ENCODE data around the gene SH3RF3. TPM values are rescaled to one million over a fixed set of nuclear protein-coding genes. Genes with fewer than 3 reads are reported as not detected.

SH3RF3 gene
- total and polyA plus RNA-seq, 2 of the 13 experiments (the other 11 are each of a cell fraction or from before 2014, with no cell fraction given) = 0.04 TPM; not detected in 1

DNA sequence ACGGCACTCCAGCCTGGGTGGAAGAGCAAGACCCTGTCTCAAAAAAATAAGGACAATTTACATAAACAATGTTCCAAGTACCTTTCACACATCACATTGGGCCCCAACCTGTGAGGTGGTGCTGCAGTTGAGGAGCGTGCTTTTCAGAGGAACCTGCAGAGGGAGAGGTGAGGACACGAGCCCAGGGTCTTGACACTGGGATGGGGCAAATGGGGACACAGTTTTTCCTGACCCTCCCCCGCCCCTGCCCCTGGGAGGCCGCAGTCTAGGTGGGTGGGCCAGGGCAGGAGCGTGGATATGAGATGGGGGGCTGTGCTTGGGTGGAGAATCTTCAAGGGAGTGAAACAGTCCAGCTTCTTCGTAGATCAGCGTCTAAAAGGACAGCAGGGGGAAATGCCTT, 371.9 kb downstream of the SH3RF3 start:
- CTCF ChIA-PET (ENCODE audit: low intra/inter-chr PET ratio, low total read pairs) = no interaction called here
- H2AFZ ChIP-seq (ENCODE audit: low read length) = no peak overlapping the region

More for the DNA sequence above, 371.9 kb downstream of the SH3RF3 start:
- FAIRE-seq (no peak), DNase-seq (ENCODE audit: low spot score) (no peak), ATAC-seq (no peak)
- no TSS peak for BruUV-seq (replicated peaks)
- 40% methylated on average over 8 of the region's 8 CpGs for WGBS (ENCODE audit: low lambda C conversion rate)
- intact Hi-C loops (cut with micrococcal nuclease; ENCODE audit: unreplicated experiment) (no loop called here), in situ Hi-C loops (cut with HindIII; ENCODE audit: extremely low pct_ligation_motif_present, low pct_unique_long_range_greater_than_20kb) (loop anchor here (5.0 kb wide), 1 partner anchor 374 kb away; the partner anchor contains the start of gene SH3RF3)
- H3K4me1 ChIP-seq (ENCODE audit: insufficient read depth, low read length) = no peaks in the 10 kb centered on the region
- no peak overlapping the region for H3K27ac ChIP-seq (ENCODE audit: extremely low read length, insufficient read depth, low read length)
- no peak overlapping the region for H3K4me3 ChIP-seq (replicated peaks in 1 of 3; ENCODE audit: insufficient read depth in 1 of 3, low read depth in 2 of 3, low read length in 3 of 3)
- H3K4me2 ChIP-seq (ENCODE audit: low read depth, low read length) = no peak overlapping the region
- peaks cover 3 to 13% of the 10 kb centered on the region in 2 experiments; a peak in 2 of 5 replicates for H3K27me3 ChIP-seq (ENCODE audit: control insufficient read depth in 1 of 2, insufficient read depth in 2 of 2, low read length in 2 of 2)
- no peaks in the 10 kb centered on the region for H3K36me3 ChIP-seq (replicated peaks in 1 of 2; ENCODE audit: control insufficient read depth in 1 of 2, insufficient read depth in 2 of 2, low read length in 2 of 2)
- no peaks in the 10 kb centered on the region for H4K20me1 ChIP-seq (ENCODE audit: insufficient read depth, low read length)
- TF ChIP-seq MATR3 (CRISPR knock-in tag; IDR thresholded peaks at IDR 0.05) = no peak
- no peak for TF ChIP-seq RFXANK (CRISPR knock-in tag; IDR thresholded peaks at IDR 0.05)
- TF ChIP-seq MEIS2 (CRISPR knock-in tag; IDR thresholded peaks at IDR 0.05) = no peak
- TF ChIP-seq ZNF160 (CRISPR knock-in tag; IDR thresholded peaks at IDR 0.05) = no peak
- TF ChIP-seq, protein P1, sequence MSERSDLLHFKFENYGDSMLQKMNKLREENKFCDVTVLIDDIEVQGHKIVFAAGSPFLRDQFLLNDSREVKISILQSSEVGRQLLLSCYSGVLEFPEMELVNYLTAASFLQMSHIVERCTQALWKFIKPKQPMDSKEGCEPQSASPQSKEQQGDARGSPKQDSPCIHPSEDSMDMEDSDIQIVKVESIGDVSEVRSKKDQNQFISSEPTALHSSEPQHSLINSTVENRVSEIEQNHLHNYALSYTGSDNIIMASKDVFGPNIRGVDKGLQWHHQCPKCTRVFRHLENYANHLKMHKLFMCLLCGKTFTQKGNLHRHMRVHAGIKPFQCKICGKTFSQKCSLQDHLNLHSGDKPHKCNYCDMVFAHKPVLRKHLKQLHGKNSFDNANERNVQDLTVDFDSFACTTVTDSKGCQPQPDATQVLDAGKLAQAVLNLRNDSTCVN (CRISPR knock-in tag; IDR thresholded peaks at IDR 0.05; ENCODE audit: borderline replicate concordance) = no peak
- TF ChIP-seq ZSCAN21 (CRISPR knock-in tag; IDR thresholded peaks at IDR 0.05; ENCODE audit: borderline replicate concordance) = no peak
- no peak for TF ChIP-seq ZNF761 (CRISPR knock-in tag; conservative IDR thresholded peaks at IDR 0.05)
- TF ChIP-seq ZFY (CRISPR knock-in tag; IDR thresholded peaks at IDR 0.05) = no peak
- no peak for TF ChIP-seq RFXAP (CRISPR knock-in tag; IDR thresholded peaks at IDR 0.05; ENCODE audit: borderline replicate concordance)
- TF ChIP-seq, protein P2, sequence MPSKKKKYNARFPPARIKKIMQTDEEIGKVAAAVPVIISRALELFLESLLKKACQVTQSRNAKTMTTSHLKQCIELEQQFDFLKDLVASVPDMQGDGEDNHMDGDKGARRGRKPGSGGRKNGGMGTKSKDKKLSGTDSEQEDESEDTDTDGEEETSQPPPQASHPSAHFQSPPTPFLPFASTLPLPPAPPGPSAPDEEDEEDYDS (CRISPR knock-in tag; IDR thresholded peaks at IDR 0.05) = no peak
- TF ChIP-seq RELA (CRISPR knock-in tag; IDR thresholded peaks at IDR 0.05) = no peak
- no peak for TF ChIP-seq ZNF335 (CRISPR knock-in tag; IDR thresholded peaks at IDR 0.05)
- TF ChIP-seq, protein P3, sequence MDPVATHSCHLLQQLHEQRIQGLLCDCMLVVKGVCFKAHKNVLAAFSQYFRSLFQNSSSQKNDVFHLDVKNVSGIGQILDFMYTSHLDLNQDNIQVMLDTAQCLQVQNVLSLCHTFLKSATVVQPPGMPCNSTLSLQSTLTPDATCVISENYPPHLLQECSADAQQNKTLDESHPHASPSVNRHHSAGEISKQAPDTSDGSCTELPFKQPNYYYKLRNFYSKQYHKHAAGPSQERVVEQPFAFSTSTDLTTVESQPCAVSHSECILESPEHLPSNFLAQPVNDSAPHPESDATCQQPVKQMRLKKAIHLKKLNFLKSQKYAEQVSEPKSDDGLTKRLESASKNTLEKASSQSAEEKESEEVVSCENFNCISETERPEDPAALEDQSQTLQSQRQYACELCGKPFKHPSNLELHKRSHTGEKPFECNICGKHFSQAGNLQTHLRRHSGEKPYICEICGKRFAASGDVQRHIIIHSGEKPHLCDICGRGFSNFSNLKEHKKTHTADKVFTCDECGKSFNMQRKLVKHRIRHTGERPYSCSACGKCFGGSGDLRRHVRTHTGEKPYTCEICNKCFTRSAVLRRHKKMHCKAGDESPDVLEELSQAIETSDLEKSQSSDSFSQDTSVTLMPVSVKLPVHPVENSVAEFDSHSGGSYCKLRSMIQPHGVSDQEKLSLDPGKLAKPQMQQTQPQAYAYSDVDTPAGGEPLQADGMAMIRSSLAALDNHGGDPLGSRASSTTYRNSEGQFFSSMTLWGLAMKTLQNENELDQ (CRISPR knock-in tag; IDR thresholded peaks at IDR 0.05; ENCODE audit: borderline replicate concordance) = no peak
- no peak for TF ChIP-seq ZNF792 (CRISPR knock-in tag; IDR thresholded peaks at IDR 0.05)
- no peak for TF ChIP-seq ZBTB7A (CRISPR knock-in tag; IDR thresholded peaks at IDR 0.05)
- TF ChIP-seq, protein P4, sequence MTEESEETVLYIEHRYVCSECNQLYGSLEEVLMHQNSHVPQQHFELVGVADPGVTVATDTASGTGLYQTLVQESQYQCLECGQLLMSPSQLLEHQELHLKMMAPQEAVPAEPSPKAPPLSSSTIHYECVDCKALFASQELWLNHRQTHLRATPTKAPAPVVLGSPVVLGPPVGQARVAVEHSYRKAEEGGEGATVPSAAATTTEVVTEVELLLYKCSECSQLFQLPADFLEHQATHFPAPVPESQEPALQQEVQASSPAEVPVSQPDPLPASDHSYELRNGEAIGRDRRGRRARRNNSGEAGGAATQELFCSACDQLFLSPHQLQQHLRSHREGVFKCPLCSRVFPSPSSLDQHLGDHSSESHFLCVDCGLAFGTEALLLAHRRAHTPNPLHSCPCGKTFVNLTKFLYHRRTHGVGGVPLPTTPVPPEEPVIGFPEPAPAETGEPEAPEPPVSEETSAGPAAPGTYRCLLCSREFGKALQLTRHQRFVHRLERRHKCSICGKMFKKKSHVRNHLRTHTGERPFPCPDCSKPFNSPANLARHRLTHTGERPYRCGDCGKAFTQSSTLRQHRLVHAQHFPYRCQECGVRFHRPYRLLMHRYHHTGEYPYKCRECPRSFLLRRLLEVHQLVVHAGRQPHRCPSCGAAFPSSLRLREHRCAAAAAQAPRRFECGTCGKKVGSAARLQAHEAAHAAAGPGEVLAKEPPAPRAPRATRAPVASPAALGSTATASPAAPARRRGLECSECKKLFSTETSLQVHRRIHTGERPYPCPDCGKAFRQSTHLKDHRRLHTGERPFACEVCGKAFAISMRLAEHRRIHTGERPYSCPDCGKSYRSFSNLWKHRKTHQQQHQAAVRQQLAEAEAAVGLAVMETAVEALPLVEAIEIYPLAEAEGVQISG (CRISPR knock-in tag; IDR thresholded peaks at IDR 0.05) = no peak
- H3K79me2 ChIP-seq (ENCODE audit: insufficient read depth, low read length) = no peaks in the 10 kb centered on the region
- H3K9ac ChIP-seq (ENCODE audit: insufficient read depth, low read depth, low read length) = no peak overlapping the region
- no peaks in the 10 kb centered on the region for H3K9me3 ChIP-seq (ENCODE audit: low read length)
- POLR2A ChIA-PET = no interaction called here
